Lung microvascular endothelial cell (primary cell): Measurements from ENCODE around the gene KIAA1549. TPM values are rescaled to one million over a fixed set of nuclear protein-coding genes. Genes with fewer than 3 reads are reported as not detected.
A peak's percentile ranks its signal among the peaks of the same experiment; 100 is the strongest.

Experiments
- DNase-seq, 2 donors: peaks; one replicate each; pipeline versions ENCODE4 v3.0.0 to v3.0.0-alpha.2; 2010; ENCODE audit warnings: low read depth in 2 of 2
- total RNA-seq: library from RNA; depleted of rRNA; stranded (reverse); fragments of >200 nt; gene quantifications from 2 replicates; pipeline ENCODE4 v1.2.1, GENCODE V29; 2014

Gene KIAA1549
- total RNA-seq, 1 donor from 2014 or later, result 2.4 TPM

DNA sequence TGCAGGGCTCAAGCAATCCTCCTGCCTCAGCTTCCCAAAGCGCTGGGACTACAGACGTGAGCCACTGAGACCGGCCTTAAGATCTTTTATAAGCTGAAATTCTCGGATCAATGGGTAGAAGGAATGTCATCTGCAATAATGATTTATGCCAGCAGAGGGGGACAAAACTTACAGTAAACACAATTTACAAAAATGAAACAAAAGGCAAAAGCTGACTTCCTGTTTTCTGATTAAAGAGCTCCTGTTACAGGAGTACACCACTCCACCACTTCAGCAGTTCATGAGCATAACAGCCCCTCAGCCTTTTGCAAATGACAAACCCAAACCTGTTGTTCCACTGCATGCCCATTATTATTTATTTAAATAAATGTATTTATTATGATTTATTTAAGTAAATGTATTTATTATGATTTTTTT lies 94.7 kb downstream of the KIAA1549 start:
- peak; percentile 74 to 81 for DNase-seq

DNA sequence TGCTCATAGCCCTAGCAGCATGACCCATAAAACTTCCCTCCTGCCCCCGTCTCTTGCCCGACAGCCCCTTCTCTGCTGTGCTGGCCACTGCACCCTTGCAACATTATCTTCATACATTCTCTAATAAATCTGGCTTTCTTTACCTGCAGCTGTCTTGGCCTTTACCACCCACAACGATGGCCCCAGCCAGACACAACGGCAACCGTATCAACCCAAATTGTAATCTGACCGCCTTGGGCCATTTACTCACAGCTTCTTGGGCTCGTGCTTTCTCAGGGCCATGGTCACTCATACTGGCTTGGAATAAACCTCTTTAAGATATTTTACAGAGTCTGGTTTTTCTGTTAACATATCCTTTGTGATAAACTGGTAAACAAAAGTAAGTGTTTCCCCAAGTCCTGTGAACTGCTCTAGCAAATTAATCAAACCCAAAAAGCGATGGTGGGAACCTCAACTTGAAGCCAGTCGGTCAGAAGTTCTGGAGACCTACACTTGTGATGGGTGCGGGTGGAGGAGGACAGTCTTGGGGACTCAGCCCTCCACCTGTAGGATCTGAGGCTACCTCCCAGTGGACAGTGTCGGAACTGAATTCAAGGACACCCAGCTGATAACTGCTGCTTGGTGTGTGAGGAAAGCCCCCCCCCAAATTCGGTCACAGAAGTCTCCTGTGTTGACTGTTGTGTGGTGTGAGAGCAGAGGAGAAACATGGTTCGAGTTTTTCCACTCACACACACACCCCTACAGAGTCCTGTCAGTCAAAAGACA lies 95.6 kb downstream of the KIAA1549 start:
- no peak for DNase-seq

DNA sequence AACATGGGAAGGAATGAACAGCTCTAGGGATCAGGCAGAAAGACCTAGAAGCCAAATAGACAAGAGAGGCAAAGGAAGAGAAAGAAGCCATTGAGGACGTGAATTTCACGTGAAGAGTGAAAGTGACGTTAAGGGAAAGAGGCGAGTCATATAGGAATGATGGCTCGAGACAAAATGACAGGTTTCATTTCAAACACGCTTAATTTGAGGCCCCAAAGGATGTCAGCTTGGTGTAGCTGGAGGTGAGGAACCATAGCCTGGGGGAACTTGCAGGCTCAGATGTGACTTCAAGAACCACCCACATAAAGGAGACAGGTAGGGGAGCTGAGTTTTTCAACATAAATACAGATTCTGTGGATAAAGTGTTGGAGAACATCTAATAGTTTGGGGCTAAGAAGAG lies 98.9 kb downstream of the KIAA1549 start:
- DNase-seq, result no peak

DNA sequence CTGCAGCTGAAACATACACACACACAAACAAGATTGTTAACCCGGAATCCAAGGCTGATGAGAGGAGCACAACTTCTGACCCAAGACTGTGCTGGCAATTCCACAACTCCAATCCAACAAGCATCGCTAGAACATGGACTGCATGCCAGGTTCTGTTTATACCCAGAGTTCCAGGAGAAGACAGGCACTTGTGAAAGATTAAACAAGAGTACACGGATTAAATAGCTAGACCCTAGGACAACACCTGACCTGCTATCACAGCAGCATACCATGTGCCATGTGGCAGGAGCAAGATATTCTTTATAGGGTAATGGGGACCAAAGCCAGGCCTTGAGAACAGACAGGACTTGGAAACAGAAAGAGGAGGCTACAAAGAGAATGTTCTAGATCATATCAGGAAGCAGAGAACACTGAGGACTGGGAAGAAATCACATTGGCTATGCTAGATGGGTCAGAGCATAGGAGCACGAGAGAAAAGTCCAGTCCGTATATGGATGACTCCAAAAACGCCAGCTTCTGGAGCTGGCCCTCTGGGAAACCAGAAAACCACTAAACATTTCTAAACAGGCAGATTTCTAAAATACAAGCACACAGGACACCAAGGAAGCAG lies 99.5 kb downstream of the KIAA1549 start:
- DNase-seq, result no peak

DNA sequence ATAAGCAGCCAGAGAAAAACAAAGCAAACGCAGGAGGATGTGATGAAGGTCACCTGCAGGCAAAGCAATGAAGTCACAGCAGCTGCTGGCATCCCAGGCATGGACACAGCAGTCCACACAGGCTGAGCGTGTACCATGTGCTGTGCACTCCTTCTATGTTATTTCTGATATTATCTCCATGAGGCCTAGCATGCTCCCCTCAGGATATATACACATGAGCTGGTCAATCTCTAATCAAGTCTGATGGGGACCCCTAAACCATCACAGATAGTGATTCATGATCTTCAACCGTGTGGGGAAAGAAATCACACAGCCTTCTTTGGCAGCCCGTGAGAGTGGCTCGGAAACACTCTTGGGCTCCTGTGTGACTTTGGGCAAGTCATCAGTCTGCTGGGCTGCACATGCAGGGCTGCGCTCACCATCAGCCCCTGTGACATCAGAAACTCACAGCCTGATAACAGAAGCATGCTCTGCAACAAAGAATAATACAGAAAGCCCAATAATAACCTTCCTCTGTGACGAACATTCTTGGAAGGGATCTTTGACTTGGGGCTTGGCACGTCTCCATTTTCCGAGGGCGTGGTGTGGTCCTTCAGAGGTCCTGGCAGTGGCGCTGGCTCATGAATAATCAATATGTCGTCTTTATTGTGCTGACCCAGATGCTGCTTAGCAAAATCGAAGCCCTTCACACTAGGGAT lies 100.2 kb downstream of the KIAA1549 start:
- no peak for DNase-seq

DNA sequence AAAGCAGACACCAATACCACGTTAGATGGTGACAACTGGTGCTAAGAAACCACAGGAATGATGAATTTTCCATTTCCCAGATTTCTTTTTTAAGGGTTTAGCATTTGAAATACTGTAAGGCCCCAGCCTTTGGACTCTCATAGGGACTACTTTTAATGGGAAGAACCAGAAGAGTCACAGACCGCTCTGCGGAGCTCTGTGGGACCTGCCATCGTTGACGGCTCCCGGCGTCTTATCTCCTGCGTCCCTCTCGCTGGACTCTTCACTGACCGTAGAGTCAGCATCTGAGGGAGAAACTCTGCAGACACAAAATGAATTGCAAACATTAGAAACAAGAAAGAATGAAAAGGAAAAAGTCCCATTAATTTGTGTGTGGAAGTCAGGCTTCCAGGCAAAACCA lies 101.8 kb downstream of the KIAA1549 start:
- DNase-seq, result no peak

DNA sequence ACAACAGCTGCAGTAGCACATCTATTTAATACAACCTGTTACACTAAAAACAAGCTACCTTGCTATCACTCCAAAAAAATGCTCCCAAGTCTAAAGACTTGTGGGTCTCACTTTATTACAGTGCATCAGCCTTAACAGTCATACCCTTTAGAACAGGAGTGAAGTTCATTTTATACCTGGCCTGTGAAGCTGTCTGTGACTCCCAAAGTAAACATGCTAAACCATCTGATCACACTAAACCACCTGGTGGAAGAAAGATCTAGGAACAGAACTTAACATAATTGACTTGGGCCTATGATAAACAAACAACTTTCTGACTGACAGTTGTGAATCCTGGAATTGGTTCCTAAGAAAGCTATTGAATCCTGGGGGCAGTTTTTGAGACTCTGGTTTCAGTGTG lies 102.3 kb downstream of the KIAA1549 start:
- no peak for DNase-seq

DNA sequence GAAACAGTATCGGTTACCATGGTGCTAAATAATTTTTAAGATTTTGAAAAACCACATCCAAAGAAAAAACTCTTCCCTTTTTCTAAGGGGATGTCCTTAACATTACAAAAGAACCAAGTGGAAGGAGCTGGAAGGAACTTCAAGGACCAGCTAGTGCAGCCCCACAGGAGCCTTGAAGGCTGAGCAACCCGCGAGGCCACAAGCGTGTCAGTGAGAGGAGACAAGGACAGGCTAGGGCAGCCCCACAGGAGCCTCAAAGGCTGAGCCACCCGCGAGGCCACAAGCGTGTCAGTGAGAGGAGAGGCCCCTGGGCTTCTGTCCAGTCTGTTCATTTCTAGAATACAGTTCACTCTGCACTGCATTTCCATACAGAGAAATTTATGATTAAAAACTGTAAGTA lies 103.1 kb downstream of the KIAA1549 start:
- no peak for DNase-seq

DNA sequence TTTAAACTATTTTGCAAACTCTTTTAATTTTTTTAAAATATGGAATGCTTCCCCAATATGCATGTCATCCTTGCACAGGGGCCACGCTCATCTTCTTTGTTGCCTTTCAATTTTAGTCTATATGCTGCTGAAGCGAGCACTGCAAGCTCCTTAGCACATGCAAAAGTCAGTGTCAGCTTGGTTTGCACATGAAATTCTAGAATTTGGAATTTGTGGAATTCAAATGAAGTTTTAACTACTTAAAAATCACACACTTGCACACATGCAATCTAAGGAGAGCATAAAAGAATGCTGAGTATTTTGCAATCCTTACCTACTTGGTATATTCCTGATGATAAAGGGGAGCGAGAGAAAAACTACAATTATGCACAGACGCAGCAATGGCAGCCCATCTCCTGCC lies 104.9 kb downstream of the KIAA1549 start:
- DNase-seq, result no peak

DNA sequence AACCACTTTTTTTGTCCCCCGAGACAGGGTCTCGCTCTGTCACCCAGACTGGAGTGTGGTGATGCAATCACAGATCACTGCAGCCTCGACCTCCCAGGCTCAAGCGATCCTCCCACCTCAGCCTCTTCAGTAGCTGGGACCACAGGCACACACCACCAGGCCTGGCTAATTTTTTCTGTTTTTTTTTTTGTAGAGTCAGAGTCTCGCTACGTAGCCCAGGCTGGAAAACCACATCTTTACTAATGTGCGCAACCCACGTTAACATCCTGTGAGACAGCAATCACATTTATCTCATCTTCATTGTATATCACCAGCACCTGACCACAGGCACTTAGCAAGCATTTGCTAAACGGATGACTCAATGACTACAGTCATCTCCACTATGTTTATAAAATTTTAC lies 105.4 kb downstream of the KIAA1549 start:
- no peak for DNase-seq

DNA sequence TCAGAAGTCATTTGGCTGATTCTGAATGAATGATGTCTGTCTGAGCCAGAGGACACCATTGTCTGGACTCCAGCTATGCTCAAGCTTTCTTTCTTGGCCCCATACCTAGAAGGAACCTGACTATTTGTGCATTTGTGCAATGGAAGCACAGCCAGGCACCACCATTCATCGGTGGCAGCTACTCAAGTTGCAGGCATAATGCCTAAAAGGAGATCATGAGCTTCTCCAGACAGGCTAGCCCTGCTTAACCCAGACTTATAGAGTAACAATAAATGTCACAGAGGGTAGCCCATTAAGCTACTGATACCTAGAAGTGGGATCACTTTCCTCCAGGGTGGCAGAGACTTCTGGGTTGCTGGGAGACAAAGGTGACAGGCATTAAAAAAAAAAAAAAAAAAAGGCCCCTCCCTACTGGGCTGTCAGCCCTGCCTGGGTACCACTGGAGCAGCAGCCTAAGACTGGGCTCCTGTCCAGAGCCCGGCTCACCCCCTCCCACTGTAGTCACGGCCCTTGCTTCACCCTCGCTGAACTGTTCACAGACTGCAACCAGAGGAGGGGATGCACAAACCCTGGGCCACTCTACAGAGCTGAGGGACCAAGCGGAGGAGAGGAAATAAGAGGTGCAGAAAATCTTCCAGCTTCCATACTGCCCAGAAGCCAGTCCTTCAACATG lies 107.8 kb downstream of the KIAA1549 start:
- no peak for DNase-seq

DNA sequence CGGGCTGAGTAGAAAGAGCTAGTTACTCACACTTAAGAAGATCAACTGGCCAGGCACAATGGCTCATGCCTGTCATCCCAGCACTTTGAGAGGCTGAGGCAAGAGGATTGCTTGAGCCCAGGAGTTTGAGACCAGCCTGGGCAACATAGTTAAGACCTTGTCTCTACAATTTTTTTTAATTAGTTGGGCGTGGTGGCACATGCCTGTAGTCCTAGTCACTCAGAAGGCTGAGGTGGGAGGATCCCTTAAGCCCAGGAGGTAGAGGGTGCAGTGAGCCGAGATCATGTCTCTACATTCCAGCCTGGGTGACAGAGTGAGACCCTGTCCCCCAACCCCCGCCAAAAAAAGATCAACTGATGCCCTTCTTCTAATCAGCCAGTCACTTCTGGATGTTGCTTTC lies 108.6 kb downstream of the KIAA1549 start:
- no peak for DNase-seq

DNA sequence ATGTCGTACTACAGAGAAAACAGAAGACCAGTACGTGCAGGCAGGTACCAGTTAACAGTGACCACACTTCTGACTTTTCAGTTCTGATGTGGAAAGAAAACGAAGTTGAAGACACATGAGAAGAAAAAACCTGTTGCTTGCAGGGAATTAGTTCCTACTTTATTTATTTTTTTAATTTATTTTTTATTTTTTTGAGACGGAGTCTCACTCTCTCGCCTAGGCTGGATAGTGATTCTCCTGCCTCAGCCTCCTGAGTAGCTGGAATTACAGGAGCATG lies 109.4 kb downstream of the KIAA1549 start:
- no peak for DNase-seq

DNA sequence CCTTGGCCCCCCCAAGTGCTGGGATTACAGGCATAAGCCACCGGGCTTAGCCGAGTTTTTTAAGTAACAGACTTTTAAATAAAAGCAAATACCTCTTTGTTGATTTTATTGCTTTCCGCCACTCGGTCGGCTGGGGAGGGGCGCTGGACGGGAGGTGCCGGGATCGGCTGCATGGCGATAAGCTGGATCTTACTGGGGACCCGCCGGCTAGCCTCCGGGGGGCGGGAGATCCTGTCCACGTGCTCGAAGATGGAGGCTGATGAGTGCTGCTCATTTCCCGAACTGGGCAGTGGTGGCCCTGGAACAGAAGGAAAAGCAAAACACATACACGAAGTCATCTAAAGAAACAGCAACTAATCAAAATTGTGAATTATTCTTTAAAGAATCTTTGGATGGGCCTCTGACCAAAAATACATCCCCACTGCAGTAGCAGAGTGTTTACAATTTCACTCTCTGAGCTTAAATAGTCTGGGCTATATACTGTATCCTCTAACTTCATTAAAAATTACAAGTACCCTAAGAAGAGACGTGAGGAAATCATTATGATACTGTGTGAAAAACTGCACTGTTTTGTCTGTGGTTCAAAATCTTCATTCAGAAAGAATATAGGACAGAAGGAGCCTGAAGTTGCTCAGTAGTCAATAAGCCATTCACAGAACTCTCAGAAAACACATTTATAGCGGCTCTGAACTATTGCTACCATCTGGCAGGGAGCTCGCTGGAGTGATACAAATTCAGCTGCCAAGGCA lies 110.0 kb downstream of the KIAA1549 start:
- no peak for DNase-seq

DNA sequence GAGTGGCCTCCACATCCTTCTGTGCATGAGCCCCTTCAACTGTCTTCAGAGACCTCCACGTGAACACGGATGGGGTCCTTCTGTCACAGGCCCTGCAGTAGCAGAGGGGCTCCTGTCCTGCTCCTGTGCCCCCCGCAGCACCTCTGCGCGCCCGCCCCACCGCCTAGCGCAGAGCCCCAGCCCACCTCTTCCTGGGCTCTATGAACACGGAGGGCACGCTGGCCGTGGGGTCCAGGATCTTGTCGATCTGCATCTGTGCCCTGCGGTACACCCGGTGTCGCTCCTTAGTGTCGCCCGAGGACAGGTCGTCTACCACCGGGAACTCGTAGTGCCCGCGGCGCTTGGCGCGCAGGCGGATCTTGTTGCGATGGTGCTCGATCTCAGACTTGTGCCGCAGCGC lies 111.8 kb downstream of the KIAA1549 start:
- DNase-seq, result no peak

DNA sequence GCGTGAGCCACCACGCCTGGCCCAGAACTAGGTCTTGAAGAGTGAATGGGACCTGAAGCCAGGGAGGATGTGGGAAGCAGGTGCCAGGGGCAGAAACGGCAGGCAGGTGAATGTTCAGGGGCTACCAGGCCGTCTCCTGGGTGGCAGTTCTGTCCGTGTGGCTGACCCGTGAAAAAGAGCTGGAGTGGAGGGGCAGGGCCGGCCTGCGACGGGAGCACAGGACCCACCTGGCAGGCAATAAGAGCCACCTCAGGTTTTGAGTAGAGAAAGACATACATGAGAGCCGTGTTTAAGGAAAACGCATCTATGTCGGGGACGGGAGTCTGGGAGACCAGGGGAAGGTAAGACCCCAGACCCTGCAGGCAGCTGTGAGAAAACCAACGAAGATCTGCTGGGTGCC lies 112.5 kb downstream of the KIAA1549 start:
- no peak for DNase-seq

DNA sequence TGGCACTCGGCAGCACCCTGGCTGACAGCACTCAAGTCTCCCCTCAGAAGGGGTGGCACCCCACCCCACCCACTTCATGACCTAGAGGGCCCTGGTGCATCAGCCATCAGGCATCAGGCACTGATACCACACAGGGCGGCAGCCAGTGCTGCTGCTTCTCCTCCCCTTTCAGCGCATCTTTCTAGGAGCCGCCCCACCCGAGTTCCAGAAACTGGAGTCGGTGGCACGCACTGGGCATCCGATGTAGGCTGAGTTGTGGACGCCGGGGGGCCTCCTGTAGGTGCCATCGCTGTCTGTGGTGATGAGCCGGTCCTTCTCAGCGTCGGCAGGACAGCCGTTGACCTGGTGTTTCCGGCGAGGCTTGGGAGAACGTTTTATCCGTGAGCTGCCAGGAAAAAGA lies 113.4 kb downstream of the KIAA1549 start:
- no peak for DNase-seq

DNA sequence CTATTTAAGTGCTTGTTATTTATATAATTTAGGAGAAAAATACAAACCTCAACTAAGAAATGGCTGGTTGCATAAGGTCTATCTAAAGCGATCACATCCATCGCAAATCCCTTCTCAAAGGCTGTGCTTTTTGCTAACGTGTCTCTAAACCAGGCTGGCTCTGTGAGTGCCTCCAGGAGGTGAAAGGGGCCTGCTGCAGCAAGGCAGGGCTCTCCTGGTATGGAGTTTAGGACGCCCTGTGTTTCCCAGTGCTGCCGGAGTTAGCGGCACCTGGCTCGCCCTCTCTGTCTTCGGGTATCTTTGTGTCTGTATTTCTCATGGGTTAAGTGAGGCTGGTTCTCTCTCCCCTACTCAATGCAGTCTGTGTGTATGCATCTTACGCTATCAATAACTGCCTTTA lies 114.8 kb downstream of the KIAA1549 start:
- no peak for DNase-seq

DNA sequence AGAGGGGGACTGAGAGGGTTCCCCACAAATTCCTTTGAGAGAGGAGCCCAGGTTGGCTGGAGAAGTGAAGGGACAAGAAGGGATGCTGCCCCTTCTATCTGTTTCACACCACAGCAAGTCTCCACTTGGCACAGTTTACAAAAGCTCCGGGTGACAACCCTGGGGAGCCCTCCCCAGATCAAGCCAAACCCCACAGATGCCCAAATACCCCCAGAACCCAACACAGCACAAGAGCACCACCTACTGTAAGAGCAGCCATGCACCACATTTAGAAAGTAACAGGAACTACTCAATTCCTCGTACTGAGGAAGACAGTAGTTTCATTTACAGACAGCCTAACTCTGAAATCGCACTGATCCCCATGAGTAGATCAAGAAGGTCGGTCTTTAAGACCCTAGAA lies 115.3 kb downstream of the KIAA1549 start:
- no peak for DNase-seq

DNA sequence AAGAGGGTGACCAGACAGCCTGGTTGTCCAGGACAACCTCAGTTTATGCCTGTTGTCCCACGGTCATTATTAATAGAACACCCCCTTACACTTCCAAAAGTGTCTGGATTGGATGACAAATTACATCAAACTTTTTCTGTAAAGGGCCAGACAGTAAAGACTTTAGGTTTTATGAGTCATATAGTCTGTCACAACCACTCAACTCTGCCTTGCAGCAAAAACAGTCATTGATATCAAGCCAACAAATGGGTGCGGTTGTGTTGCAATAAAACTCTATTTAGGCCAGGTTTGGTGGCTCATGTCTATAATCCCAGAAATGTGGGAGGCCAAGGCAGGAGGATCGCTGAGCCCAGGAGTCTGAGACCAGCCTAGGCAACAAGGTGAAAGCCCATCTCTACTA lies 116.5 kb downstream of the KIAA1549 start:
- DNase-seq, result peak in 1 of 2 donors; percentile 16

DNA sequence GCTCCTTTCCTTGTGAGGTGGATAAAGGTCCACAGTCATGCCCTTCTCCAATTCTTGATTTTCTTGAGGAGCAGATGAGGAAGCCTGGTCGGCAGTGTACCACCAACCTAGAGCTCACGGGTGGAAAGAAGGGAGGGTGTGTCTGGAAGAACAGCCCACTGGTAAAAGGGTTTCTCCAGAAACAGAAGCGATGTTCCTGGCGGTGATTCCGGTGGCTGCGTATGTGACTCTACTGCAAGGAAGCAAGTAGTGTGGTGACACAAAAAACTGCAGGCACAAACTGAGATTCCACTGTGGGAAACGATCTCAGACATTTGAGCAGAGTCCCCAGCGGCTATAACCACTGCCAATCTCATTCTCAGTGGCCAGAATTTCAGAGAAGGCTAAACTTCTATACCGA lies 117.3 kb downstream of the KIAA1549 start:
- no peak for DNase-seq

DNA sequence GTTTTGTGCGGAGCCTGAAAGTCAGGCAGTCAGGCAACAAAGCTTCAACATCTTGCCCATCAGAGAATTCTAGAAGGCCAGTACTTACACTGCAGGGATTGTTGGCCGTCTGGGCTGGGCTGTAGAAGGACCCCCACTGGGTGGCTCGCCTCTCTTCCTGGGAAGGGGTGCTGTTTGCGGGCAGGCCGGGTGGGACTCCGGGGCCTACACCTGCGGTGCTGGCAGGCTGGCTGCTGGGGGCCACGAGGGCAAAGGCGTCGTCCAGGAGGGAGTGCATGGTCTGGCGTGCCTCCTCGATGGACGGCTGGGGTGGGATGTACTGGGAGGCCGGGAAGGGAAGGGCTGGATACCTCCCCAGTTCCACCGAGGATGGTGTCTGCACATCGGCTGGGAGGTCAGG lies 120.1 kb downstream of the KIAA1549 start:
- no peak for DNase-seq
